HG03378 (cell line): Measurements from ENCODE around the gene CYP39A1.

Source experiments
- ATAC-seq: cut with Tn5 transposase; IDR thresholded peaks from one replicate; pipeline ENCODE4 v1.9.1; 2021; ENCODE audit warnings: mild to moderate bottlenecking, moderate library complexity; ENCODE audit not compliant: unreplicated experiment

The CYP39A1 gene

GRCh38 chr6:46517202-46517601 lies 135.4 kb downstream of the CYP39A1 start:
- ATAC-seq = no peak

GRCh38 chr6:46513533-46513932 lies 139.1 kb downstream of the CYP39A1 start:
- ATAC-seq = no peak

GRCh38 chr6:46511320-46511719 lies 141.3 kb downstream of the CYP39A1 start:
- ATAC-seq = no peak

- no peak for ATAC-seq
Observed at GRCh38 chr6:46510651-46511050, 142.0 kb downstream of the CYP39A1 start.

- no peak for ATAC-seq
Observed at GRCh38 chr6:46509981-46510510, 142.6 kb downstream of the CYP39A1 start.

GRCh38 chr6:46509063-46509462 lies 143.6 kb downstream of the CYP39A1 start:
- ATAC-seq = no peak

- ATAC-seq = no peak
Observed at GRCh38 chr6:46507426-46507825, 145.2 kb downstream of the CYP39A1 start.

- no peak for ATAC-seq
Observed at GRCh38 chr6:46505693-46506512, 146.7 kb downstream of the CYP39A1 start.

- ATAC-seq = no peak
Observed at GRCh38 chr6:46504242-46504641, 148.4 kb downstream of the CYP39A1 start.

- no peak for ATAC-seq
Observed at GRCh38 chr6:46502486-46503119, 150.0 kb downstream of the CYP39A1 start.

- ATAC-seq = no peak
Observed at GRCh38 chr6:46501136-46502089, 151.2 kb downstream of the CYP39A1 start.

GRCh38 chr6:46500382-46500781 lies 152.2 kb downstream of the CYP39A1 start:
- ATAC-seq = no peak
